Motor neuron (in vitro differentiated cells): ENCODE measurements around the gene SMARCA2. TPM values are rescaled to one million over a fixed set of nuclear protein-coding genes. Genes with fewer than 3 reads are reported as not detected.

Experiments
- ATAC-seq, 8 experiments: fragments of 200-7000 bp; cut with Tn5 transposase; replicated peaks in 6 of 8; 2 replicates each; pipeline ENCODE4 v1.8.0; 2021; ENCODE audit warnings: mild to moderate bottlenecking in 8 of 8, moderate library complexity in 8 of 8
- H3K27ac ChIP-seq, 2 donors: fragments of 250-450 bp; sonication (Bioruptor Pico); 2 replicates each; pipeline ENCODE4 v1.9.0; 2021; ENCODE audit warnings: antibody characterized with exemption in 2 of 2, mild to moderate bottlenecking in 2 of 2, moderate library complexity in 1 of 2
- H3K4me1 ChIP-seq, 2 donors: fragments of 250-450 bp; sonication (Bioruptor Pico); replicated peaks in 1 of 2; 2 replicates each; pipeline ENCODE4 v1.6.1; 2021; ENCODE audit warnings: antibody characterized with exemption in 2 of 2, mild to moderate bottlenecking in 2 of 2, moderate library complexity in 1 of 2
- H3K4me3 ChIP-seq, 5 donors: fragments of 250-450 bp; sonication (Bioruptor Pico); 2 replicates each; pipeline ENCODE4 v1.9.0; 2021; ENCODE audit warnings: antibody characterized with exemption in 5 of 5, mild to moderate bottlenecking in 5 of 5, moderate library complexity in 4 of 5
- WGBS, 10 experiments: fragments of 450-650 bp; shearing (Covaris generic); methylation state at CpG; one replicate each; pipeline ENCODE4 v1.0.0; 2022; 5-methylcytosine and 5-hydroxymethylcytosine counted together
- in situ Hi-C, 9 experiments: fragments of 400-800 bp; cut with MboI; loops; one replicate each; pipeline ENCODE4 v1.15.0; 2021; ENCODE audit warnings: low sequenced_read_pairs in 9 of 9, low pct_unique_long_range_greater_than_20kb in 2 of 9; ENCODE audit not compliant: unreplicated experiment in 9 of 9
- total RNA-seq, 8 experiments: library from RNA; unstranded; fragments of 300-600 nt; gene quantifications; 2 replicates each; pipeline versions ENCODE4 v1.2.3 to v1.2.4, GENCODE V29; 2022

SMARCA2 gene
- total RNA-seq, 8 experiments from 2014 or later: 16.7 to 217 (median 66.6) TPM

DNA sequence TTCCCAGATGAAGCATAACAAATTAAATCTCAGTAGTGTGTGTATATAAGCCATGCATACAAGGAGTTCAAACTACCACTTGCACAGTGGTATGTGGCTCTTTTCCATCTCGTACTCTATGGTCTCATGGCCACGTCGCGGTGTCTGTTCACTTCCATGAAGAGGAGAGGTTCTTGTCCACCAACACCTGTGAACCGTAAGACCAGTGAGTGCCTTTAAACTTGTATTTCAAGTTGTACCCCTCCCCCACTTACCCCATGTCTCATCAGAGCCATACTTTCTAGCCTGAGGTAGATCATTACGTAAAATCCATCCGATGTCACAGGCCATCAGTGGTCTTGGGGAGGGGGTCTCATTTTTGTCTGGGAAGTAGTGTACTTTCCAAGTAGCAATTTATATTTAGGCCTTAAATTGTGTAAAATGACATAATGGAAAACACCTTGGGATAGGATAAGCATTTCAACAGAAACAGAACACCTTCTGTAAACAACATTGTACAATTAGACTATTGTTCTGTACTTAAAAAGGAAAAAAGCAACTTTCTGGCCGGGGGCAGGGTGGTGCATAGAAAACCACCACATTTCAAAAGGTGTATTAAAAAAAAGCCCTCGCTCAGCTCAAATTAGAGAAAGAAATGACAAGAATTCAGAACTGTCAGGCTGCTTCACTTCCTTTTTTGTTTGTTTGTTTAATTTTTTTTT, 163.0 kb downstream of the SMARCA2 start:
- no peak for ATAC-seq
- no peak overlapping the region for H3K4me3 ChIP-seq
- H3K4me1 ChIP-seq: peaks cover 32 to 37% of the 10 kb centered on the region in 2 donors
- in situ Hi-C loops: no loop called here
- H3K27ac ChIP-seq: no peak overlapping the region
- WGBS, 10 experiments: 82 to 100% (median 94%) methylated on average over 1 to 9 of the region's 9 CpGs; no CpG with 5 or more reads in 1 of the 10 experiments

DNA sequence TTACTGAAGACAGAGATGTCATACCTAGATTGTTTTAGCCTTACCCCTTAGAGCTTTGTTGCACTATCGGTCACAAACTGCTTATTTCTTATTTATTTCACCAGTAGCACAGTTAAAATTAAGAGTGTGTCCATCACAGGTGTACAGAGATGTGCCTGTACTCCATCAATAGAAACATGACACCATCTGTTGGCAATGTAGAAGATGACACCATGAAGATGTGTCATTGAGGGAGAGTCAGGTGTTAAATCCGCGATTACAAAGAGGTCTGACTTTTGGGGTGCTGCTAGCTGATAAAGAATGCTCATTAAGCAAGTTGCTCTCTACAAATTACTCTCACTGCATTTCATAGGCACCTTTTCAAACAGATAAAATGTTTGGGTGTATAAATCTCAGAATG, 164.4 kb downstream of the SMARCA2 start:
- Histone ChIP-seq H3K4me3 (no peak overlapping the region), H3K27ac (no peak overlapping the region), H3K4me1 (peaks cover 25 to 31% of the 10 kb centered on the region in 2 donors)
- 55 to 100% (median 94%) methylated on average over 1 to 3 of the region's 3 CpGs; no CpG with 5 or more reads in 4 of the 10 experiments for WGBS, 10 experiments
- in situ Hi-C loops: no loop called here
- peak in 7 of 8 experiments; percentile 18 to 59 (median 45) for ATAC-seq

GRCh38 chr9:2180154-2180553, 165.0 kb downstream of the SMARCA2 start:
- Histone ChIP-seq H3K4me1 (peaks cover 25 to 31% of the 10 kb centered on the region in 2 donors), H3K27ac (no peak overlapping the region), H3K4me3 (no peak overlapping the region)
- 12 to 42% (median 30%) methylated on average over 1 to 5 of the region's 5 CpGs; no CpG with 5 or more reads in 1 of the 10 experiments for WGBS, 10 experiments
- in situ Hi-C loops: no loop called here
- ATAC-seq: peak; percentile 47 to 76 (median 61)

DNA sequence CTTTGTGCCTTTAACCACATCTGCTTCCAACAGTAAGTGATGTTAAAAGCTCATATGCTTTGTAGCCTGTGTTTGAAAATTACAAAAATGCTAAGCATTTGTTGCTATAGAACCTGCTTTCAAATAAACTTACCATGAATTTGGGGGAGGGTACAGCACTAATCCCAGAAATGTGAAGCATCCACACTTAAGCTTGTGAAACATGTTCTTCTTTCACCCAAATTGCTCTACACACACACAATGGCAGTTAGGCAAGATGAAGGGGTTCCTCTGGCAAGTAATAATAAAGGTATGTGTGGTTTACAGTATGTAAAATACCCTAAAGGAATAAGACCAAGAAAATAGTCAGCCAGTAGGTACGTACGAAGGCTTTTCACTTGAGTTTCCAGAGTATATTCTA, 165.6 kb downstream of the SMARCA2 start:
- 43 to 100% (median 100%) methylated on average over 1 to 2 of the region's 2 CpGs; no CpG with 5 or more reads in 1 of the 10 experiments for WGBS, 10 experiments
- peak in 1 of 8 experiments; percentile 47 for ATAC-seq
- peaks cover 25 to 31% of the 10 kb centered on the region in 2 donors for H3K4me1 ChIP-seq
- H3K4me3 ChIP-seq: no peak overlapping the region
- H3K27ac ChIP-seq: no peak overlapping the region
- in situ Hi-C loops: no loop called here

DNA sequence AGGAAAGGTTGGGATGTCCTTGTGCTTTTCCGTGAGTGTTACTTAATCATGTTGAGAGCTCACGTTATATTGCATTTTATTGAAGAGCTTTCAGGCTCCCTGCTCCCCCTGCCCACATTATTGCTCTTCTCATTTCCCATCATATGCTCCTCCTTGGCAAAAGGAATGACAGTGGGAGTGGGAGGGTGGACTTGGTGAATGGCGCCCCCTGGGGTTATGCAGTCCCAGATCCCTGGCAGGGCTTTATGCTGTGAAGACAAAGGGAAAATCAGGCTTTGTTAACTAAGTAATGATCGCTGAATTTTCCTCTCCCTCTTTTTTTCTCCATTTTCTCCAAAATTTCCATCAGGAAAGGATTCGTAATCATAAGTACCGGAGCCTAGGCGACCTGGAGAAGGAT, 166.6 kb downstream of the SMARCA2 start:
- WGBS, 10 experiments: 55 to 100% (median 67%) methylated on average over 2 to 6 of the region's 7 CpGs; no CpG with 5 or more reads in 1 of the 10 experiments
- peak in 7 of 8 experiments; percentile 19 to 86 (median 70) for ATAC-seq

GRCh38 chr9:2190939-2191608, 175.9 kb downstream of the SMARCA2 start:
- peak overlapping the region; percentile 48 to 68 for H3K27ac ChIP-seq
- H3K4me3 ChIP-seq: no peak overlapping the region
- in situ Hi-C loops: no loop called here
- H3K4me1 ChIP-seq: peaks cover 8 to 19% of the 10 kb centered on the region in 2 donors
- 33 to 100% (median 77%) methylated on average over 1 to 14 of the region's 14 CpGs for WGBS, 10 experiments
- ATAC-seq: peak in 5 of 8 experiments; percentile 18 to 90 (median 77)

More for the DNA sequence above, 166.6 kb downstream of the SMARCA2 start:
- Histone ChIP-seq H3K4me3 (no peak overlapping the region), H3K27ac (no peak overlapping the region), H3K4me1 (peaks cover 25 to 31% of the 10 kb centered on the region in 2 donors)
- in situ Hi-C loops: no loop called here

- peak in 2 of 8 experiments; percentile 44 to 52 for ATAC-seq
- 31 to 100% (median 63%) methylated on average over 1 to 4 of the region's 4 CpGs for WGBS, 10 experiments
- no peak overlapping the region for H3K4me3 ChIP-seq
- peak overlapping the region in 1 of 2 donors; percentile 48 for H3K27ac ChIP-seq
- peaks cover 8 to 19% of the 10 kb centered on the region in 2 donors for H3K4me1 ChIP-seq
- in situ Hi-C loops: no loop called here
Observed at GRCh38 chr9:2191609-2191972, 176.4 kb downstream of the SMARCA2 start.

- no peak overlapping the region for H3K27ac ChIP-seq
- 35 to 81% (median 56%) methylated on average over 3 to 5 of the region's 5 CpGs; no CpG with 5 or more reads in 1 of the 10 experiments for WGBS, 10 experiments
- peaks cover 8 to 19% of the 10 kb centered on the region in 2 donors for H3K4me1 ChIP-seq
- H3K4me3 ChIP-seq: no peak overlapping the region
- in situ Hi-C loops: no loop called here
- no peak for ATAC-seq
Observed at GRCh38 chr9:2192356-2192979, 177.3 kb downstream of the SMARCA2 start.

DNA sequence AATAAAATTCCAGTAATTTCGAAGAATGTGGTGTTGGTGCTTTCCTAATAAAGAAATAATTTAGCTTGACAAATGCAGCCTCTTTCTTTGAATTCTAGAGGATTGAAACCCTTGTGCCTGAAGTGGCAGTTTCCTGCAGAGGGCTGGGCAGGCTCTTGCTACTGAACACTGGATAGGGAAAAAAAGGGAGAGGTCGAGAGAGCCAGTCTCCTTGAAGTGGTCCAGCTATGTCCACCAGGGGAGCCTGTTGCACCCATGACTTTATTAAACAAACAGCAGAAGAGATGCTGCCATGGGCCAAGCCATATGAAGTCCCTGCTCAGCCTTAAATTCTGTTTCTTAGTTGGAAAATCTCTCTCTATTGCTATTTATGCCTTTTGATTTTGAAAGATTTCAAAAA, 178.4 kb downstream of the SMARCA2 start:
- 43 to 92% (median 65%) methylated on average over 1 to 2 of the region's 2 CpGs; no CpG with 5 or more reads in 1 of the 10 experiments for WGBS, 10 experiments
- H3K27ac ChIP-seq: no peak overlapping the region
- no peak overlapping the region for H3K4me3 ChIP-seq
- in situ Hi-C loops: no loop called here
- peaks cover 8 to 19% of the 10 kb centered on the region in 2 donors for H3K4me1 ChIP-seq
- peak in 1 of 8 experiments; percentile 86 for ATAC-seq

DNA sequence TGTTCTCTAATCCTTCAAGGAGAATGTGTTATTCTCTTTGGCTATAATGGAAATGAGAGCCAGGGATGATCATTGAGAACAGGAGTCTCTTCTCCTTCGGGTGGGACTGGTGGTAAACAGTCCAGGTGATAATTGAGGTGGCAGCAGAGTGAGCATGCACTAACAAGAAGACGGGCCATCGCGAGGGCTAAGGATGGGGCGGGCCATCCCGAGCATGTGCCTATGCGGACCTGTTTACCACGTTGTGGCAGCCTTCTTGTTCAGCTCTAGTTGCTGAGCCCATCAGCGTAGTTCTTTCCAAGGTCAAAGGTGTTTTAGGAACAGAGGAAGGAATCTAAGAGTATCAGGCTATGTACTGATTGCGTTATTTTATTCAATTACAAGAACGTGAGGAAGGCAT, 180.1 kb downstream of the SMARCA2 start:
- no peak overlapping the region for H3K27ac ChIP-seq
- H3K4me3 ChIP-seq: no peak overlapping the region
- peaks cover 8 to 19% of the 10 kb centered on the region in 2 donors for H3K4me1 ChIP-seq
- WGBS, 10 experiments: 66 to 100% (median 97%) methylated on average over 1 to 8 of the region's 11 CpGs; no CpG with 5 or more reads in 1 of the 10 experiments
- ATAC-seq: no peak
- in situ Hi-C loops: no loop called here

GRCh38 chr9:2196757-2197156, 181.6 kb downstream of the SMARCA2 start:
- no peak overlapping the region for H3K27ac ChIP-seq
- in situ Hi-C loops: no loop called here
- WGBS, 10 experiments: 33 to 100% (median 100%) methylated on average over 1 to 2 of the region's 2 CpGs; no CpG with 5 or more reads in 2 of the 10 experiments
- ATAC-seq: peak in 2 of 8 experiments; percentile 90 to 94
- H3K4me1 ChIP-seq: peaks cover 0 to 8% of the 10 kb centered on the region in 2 donors
- no peak overlapping the region for H3K4me3 ChIP-seq

DNA sequence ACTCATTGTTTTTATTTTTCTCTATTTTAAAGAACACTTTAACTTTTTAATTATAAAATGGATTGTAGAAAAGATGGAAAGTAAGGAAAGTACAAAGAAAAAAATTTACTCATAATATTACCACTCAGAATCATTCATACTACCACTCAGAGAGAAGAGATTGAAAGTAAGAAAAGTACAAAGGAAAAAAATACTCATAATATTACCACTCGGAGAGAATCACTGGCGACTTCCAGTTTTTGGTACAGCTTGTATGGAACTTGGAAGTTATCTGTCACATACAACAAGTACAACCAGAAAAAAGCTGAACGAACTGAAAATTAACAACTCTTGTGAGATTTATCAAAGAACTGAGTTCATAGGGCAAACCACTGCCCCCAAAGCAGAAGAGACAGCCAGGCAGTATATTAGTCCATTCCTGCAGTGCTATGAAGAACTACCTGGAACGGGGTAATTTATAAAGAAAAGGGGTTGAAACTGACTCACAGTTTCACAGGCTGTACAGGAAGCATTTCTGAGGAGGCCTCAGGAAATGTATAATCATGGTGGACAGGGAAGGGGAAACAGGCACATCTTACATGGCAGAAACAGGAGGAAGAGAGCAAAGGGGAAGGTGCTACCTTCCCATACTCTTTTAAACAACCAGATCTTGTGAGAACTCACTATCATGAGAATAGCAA, 183.9 kb downstream of the SMARCA2 start:
- no peak overlapping the region for H3K4me3 ChIP-seq
- ATAC-seq: no peak
- WGBS, 10 experiments: 85 to 100% (median 96%) methylated on average over 1 to 4 of the region's 4 CpGs
- no peak overlapping the region for H3K27ac ChIP-seq
- no peaks in the 10 kb centered on the region for H3K4me1 ChIP-seq
- in situ Hi-C loops: no loop called here
